SHP77 treated with DMSO at 0.1 percent for 48 hours (cell line): ENCODE results near the gene HERC4.
"Not testable (repeated sequence)": the region's sequence is repeated elsewhere in the genome, so short reads cannot be mapped to it uniquely, and the experiment has no call there.

Experiments
- DNase-seq: peaks from one replicate; lab custom pipeline; 2025; lab: John Stamatoyannopoulos, UW

The HERC4 gene

GRCh38 chr10:67969875-67970274 is 105.2 kb downstream of the HERC4 start:
- DNase-seq: no peak

- DNase-seq: not testable (repeated sequence)
Observed at GRCh38 chr10:67966035-67966434, 109.0 kb downstream of the HERC4 start.

DNA sequence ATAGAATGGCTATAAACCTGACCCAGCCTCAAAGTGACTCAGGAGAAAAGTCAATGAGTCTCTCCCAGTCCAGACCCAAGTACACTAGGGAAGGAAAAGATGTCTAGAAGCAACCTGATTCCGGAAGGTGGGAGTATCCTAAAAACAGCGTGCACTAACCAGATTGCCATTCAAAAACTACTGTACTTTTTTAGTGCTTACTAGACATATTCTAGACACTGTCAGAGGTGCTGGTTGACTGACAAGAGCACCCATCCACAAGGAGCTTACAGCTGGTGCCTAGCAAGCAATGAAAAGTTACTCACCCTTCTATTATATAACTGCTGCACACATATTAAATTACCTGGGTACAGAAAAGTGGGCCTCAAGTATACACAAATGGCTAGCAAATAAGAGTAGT is 109.6 kb downstream of the HERC4 start:
- no peak for DNase-seq

DNA sequence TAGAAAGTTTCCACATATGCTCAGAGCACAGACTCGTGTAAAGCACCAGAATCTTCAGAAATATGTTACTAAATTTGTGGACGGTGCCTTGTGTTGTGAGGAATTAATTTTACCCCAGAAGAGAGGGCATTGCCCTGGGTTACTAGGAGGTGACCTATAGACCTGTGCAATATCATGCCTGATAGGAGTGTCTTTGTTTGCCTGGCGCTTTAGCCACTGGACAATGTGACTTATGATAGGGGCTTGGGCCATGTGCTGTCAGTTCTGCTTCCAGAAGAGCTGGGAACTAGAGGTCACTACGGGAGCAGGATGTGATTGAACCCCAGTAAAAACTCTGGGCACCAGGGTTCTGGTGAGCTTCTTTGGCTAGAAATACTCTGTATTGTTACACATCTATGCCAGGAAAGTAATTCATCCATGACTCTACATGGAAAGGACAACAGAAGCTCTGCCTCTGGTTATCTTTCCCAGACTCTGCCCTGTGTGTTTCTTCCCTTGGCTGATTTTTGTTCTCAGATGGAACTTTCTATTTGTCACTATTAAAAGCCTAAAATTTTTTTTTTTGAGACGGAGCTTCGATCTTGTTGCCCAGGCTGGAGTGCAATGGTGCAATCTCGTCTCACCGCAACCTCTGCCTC is 115.1 kb downstream of the HERC4 start:
- DNase-seq: no peak

GRCh38 chr10:67955614-67956013 is 119.5 kb downstream of the HERC4 start:
- DNase-seq: no peak

DNA sequence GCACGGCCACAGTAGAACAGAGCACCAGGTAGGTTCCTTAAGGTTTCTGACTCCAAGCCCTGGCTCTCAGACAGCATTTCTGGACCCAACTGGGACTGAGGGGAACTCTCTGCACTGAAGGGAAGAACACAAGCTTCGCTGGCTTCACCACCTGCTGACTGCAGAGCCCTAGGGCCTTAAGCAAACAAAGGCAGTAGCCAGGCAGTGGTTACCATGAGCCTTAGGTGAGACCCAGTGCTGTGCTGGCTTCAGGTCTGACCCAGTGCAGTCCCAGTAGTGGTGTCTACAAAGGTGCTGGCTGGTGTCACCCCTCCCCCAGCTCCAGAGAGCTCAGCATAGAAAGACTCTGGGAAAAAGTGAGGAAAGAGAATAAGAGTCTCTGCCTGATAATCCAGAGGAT is 131.2 kb downstream of the HERC4 start:
- no peak for DNase-seq

- DNase-seq: no peak
Observed at GRCh38 chr10:67936416-67936815, 138.7 kb downstream of the HERC4 start.

GRCh38 chr10:67935223-67935622 is 139.9 kb downstream of the HERC4 start:
- DNase-seq: no peak

DNA sequence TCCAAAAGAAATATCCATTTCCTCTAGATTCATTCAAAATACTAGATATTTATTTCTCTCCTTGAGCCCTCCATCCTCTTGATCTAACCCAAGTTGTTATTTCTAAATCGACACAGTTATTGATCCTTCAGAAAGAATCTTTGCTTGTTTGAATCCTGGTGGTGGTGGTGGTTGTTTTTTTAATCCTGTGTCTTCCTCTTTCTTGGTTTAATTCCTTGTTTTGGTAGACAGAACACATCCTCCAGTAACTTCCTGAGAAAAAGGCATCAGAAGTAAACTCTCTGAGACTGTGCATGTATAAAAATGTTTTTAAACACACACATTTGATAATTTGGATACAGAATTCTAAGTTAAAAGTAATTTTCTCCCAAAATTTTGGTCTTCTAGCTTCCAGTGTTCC is 140.7 kb downstream of the HERC4 start:
- DNase-seq: no peak

GRCh38 chr10:67933199-67933598 is 141.9 kb downstream of the HERC4 start:
- DNase-seq: no peak

- no peak for DNase-seq
Observed at GRCh38 chr10:67926951-67927350, 148.1 kb downstream of the HERC4 start.

DNA sequence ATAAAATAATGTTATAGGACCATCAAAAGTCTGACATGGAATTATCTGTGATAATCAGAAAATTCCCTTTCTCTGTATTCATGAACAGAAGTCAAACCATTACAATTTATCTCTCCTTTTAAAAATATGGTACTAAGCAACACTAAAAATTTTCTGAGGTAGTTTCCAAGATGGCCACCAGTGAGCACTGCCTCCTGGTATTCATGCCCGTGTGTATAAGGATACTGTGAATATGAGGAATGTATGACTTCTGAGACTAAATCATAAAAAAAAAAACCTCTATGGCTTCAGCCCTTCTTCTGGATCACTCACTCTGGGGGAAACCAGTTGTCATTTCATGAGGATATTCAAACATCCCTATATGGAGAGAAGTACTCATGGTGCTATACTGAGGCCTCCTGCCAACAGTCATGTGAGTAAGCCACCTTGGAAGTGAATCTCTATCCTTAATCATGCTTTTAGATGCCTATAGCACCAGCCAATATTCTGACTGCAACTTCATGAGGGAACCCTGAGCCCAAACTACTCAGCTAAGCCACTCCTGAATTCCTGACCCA is 149.6 kb downstream of the HERC4 start:
- DNase-seq: no peak

DNA sequence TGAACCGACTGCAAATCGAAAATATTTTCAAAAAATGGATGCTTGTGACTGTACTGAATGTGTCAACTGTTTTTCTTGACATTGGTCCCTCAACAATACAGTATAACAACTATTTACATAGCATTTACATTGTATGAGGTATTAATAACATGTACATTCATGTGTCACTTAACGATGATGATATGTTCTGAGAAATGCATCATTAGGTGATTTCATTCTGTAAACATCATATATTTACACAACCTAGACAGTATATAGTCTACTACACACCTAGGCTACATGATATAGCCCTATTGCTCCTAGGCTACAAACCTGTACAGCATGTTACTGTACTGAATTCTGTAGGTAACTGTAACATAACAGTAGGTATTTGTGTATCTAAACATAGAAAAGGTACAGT is 150.9 kb downstream of the HERC4 start:
- DNase-seq: no peak

GRCh38 chr10:67923551-67923950 is 151.5 kb downstream of the HERC4 start:
- DNase-seq: no peak

DNA sequence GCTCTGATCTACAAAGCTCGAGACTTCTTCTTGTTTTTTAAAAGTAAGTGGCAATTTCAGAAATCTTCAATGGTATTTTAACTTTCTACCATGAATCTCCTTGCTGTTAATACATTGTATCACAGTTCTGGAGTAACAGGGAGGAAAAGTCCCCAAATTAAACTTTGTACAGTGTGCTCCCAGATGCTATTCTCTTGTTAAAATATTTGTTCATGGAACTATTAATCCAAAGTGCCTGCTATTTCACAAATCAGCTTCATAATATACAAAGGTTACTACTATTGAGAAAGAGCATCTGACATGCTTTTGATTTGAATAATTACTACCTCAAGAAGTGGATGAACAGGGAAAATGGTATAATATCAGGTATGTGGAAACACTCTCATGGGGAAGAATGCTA is 154.0 kb downstream of the HERC4 start:
- DNase-seq: no peak

DNA sequence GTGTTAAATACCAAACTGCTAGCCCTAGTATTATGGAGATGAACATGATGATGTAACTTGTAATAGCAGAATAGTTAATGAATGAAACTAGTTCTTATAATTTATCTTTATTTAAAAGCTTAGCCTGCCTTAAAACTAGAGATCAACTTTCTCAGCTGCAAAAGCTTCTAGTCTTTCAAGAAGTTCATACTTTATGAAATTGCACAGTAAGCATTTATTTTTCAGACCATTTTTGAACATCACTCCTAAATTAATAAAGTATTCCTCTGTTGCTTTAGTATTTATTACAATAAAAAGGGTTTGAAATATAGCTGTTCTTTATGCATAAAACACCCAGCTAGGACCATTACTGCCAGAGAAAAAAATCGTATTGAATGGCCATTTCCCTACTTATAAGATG is 157.4 kb downstream of the HERC4 start:
- no peak for DNase-seq

DNA sequence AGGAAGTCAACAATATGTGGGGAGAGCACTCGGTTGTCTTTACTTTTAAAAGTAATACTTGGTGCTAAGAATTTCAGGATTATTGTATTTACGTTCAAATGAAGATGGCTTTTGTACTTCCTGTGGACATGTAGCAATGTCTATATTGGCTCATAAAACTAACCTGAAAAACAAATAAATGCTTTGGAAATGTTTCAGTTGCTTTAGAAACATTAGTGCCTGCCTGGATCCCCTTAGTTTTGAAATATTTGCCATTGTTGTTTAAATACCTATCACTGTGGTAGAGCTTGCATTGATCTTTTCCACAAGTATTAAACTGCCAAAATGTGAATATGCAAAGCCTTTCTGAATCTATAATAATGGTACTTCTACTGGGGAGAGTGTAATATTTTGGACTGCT is 157.9 kb downstream of the HERC4 start:
- DNase-seq: no peak

DNA sequence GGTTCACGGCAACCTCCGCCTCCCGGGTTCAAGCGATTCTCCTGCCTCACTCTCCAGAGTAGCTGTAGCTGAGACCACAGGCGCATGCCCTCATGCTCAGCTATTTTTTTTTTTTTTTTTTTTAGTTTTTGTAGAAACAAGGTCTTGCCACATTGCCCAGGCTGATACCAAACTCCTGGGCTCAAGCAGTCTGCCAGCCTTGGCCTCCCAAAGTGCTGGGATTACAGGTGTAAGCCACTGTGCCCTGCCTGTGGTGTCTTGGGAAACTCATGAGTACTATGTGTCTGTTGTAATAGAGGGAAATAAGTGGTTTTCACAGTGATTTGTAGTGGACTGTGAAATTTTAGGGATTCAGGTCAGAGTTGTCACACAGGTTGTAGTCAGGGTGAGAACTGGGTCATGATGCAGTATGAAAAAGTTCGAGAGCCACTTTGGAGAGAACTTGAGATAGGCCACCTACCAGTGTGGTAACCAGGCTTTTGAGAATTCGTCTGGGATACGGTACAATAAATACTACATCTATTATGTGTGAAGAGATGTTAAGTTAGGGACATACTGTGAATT is 160.2 kb downstream of the HERC4 start:
- no peak for DNase-seq

GRCh38 chr10:67912331-67912946 is 162.6 kb downstream of the HERC4 start:
- DNase-seq: no peak

DNA sequence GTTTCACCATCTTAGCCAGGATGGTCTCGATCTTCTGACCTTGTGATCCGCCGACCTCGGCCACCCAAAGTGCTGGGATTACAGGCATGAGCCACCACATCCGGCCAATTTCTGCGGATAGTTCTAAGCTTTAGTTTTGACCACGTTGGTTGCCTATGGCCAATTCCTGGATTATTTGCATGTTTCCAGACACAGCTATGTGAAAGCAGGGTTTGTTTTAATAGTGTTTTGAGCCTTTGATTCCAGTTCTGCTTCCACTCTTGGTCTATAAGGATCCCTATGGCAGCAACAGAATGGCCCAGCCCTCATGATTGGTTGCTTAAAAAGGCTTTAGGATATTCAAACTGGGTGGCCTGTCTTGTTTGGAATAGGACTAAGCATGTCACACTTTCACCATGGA is 171.5 kb downstream of the HERC4 start:
- no peak for DNase-seq

DNA sequence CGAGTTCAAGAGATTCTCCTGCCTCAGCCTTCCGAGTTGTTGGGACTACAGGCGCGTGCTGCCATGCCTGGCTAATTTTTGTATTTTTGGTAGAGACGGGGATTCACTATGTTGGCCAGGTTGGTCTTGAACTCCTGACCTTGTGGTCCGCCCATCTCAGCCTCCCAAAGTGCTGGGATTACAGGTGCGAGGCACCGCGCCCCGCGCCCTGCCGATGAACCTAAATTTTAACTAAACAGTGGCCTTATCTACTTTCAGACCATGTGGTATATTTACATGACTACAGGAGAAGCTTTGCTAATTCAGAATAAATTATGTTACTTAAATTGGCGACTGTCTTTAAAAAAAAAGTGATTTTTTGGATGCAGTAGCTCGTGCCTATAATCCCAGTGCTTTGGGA is 181.4 kb downstream of the HERC4 start:
- no peak for DNase-seq

DNA sequence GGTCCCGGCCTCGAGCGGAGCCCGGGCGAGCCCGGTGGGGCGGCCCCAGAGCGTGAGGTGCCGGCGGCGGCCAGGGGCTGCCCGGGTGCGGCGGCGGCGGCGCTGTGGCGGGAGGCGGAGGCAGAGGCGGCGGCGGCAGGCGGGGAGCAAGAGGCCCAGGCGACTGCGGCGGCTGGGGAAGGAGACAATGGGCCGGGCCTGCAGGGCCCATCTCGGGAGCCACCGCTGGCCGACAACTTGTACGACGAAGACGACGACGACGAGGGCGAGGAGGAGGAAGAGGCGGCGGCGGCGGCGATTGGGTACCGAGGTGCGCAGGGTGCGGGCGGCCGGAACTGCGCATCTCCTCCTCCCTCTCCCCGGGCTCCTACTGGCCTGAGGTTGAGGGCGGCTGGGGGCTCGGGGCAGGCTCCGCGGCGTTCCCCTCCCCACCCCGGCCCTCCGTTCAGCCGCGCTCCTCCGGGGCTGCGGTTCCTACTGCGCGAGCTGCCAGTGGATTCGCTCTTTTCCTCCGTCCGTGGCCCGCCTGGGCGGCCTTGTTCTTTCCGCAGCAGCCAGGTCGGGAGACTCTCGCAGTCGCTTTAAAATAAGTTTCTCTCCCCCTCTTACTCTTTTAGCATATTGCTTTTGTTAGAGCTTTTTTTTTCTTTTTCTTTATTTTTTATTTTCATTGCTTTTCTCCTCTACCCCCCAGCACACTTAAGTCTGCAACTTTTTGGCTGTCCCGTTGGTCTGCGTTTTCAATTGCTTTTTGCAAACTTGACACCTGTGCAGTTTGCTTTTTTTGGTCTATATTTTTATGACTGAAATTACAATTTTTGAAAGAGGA is 190.0 kb downstream of the HERC4 start:
- peak; percentile 20 for DNase-seq
